RWPE1 (cell line): ENCODE results near the gene RHBDL3.

ENCODE experiments used
- CTCF ChIA-PET: fragments of 350-600 bp; sonication (Branson Sonifier 250); formaldehyde crosslinking; extraction: SDS; loops from one replicate; lab custom pipeline; 2021; lab: Yijun Ruan, JAX
- POLR2A ChIA-PET: fragments of 400-600 bp; formaldehyde crosslinking; extraction: SDS; loops from one replicate; lab custom pipeline; 2020; ENCODE audit warnings: antibody characterized with exemption; ENCODE audit not compliant: low non-redundant PET; lab: Yijun Ruan, JAX
- DNase-seq: peaks from one replicate; pipeline ENCODE4 v3.0.0; 2012; ENCODE audit warnings: low spot score
- H3K27ac ChIP-seq: fragments of 450-650 bp; 2 replicates; pipeline ENCODE4 v1.5.1; 2017
- CTCF ChIP-seq: fragments of 450-650 bp; conservative IDR thresholded peaks from 2 replicates; pipeline ENCODE4 v1.5.1; 2017; ENCODE audit warnings: low read depth, mild to moderate bottlenecking

RHBDL3 gene

GRCh38 chr17:32239456-32239855, 26.2 kb upstream of the RHBDL3 start:
- POLR2A ChIA-PET = no interaction called here
- no peak for DNase-seq
- no peak overlapping the region for H3K27ac ChIP-seq
- CTCF ChIA-PET = no interaction called here
- TF ChIP-seq CTCF = no peak

- ChIA-PET POLR2A (no interaction called here), CTCF (interaction anchor here (0.6 kb wide), 2 partner anchors 27 to 193 kb away, joined by 3 to 6 read pairs; no protein-coding TSS in a partner anchor)
- no peak overlapping the region for H3K27ac ChIP-seq
- TF ChIP-seq CTCF = no peak
- no peak for DNase-seq
Measured at GRCh38 chr17:32240750-32241149, 24.9 kb upstream of the RHBDL3 start.

- H3K27ac ChIP-seq = no peak overlapping the region
- ChIA-PET POLR2A (no interaction called here), CTCF (no interaction called here)
- no peak for TF ChIP-seq CTCF
- no peak for DNase-seq
Measured at GRCh38 chr17:32241640-32242039, 24.0 kb upstream of the RHBDL3 start.

- no peak for TF ChIP-seq CTCF
- no peak overlapping the region for H3K27ac ChIP-seq
- ChIA-PET POLR2A (no interaction called here), CTCF (no interaction called here)
- DNase-seq = no peak
Measured at GRCh38 chr17:32249475-32249874, 16.2 kb upstream of the RHBDL3 start.

GRCh38 chr17:32253117-32253611, 12.5 kb upstream of the RHBDL3 start:
- H3K27ac ChIP-seq = no peak overlapping the region
- peak; percentile 98 for TF ChIP-seq CTCF
- peak; percentile 76 for DNase-seq
- ChIA-PET POLR2A (no interaction called here), CTCF (interaction anchor here (0.5 to 0.8 kb wide), 10 partner anchors 9 to 829 kb away, joined by 3 to 9 read pairs (median 4); no protein-coding TSS in a partner anchor)

GRCh38 chr17:32256012-32256700, 9.5 kb upstream of the RHBDL3 start:
- CTCF ChIA-PET = interaction anchor here (0.7 to 0.9 kb wide), 2 partner anchors 63 to 1495 kb away, joined by 6 to 8 read pairs; no protein-coding TSS in a partner anchor
- POLR2A ChIA-PET = no interaction called here
- DNase-seq = no peak

More at GRCh38 chr17:32256012-32256700, 9.5 kb upstream of the RHBDL3 start:
- H3K27ac ChIP-seq = no peak overlapping the region
- no peak for TF ChIP-seq CTCF
